Fibroblast of lung (primary cell): Measurements from ENCODE around the gene CNTN3.

Experiments
- CTCF ChIP-seq, 2 donors: IDR thresholded peaks in 1 of 2; conservative IDR thresholded peaks in 1 of 2; 1 replicate in 1 of 2; 2 replicates in 1 of 2; pipeline ENCODE4 v1.5.1; 2011 to 2012; ENCODE audit warnings: low read length in 2 of 2, control low read depth in 1 of 2, inconsistent platforms in 1 of 2, low read depth in 1 of 2, mild to moderate bottlenecking in 1 of 2
- EZH2 ChIP-seq: IDR thresholded peaks from 2 replicates; pipeline ENCODE4 v1.5.1; 2012; ENCODE audit warnings: low read length, control low read depth, mild to moderate bottlenecking; ENCODE audit errors: missing control alignments

GRCh38 chr3:74601793-74602192 is 12.7 kb downstream of the CNTN3 start:
- TF ChIP-seq CTCF (conservative IDR thresholded peaks at IDR 0.05 in 1 of 2, IDR thresholded peaks at IDR 0.05 in 1 of 2; ENCODE audit: low read depth in 1 of 2, low read length in 2 of 2) (no peak), EZH2 (no peak)
